Keratinocyte (primary cell): Measurements from ENCODE around the gene IGHMBP2. TPM values are rescaled to one million over a fixed set of nuclear protein-coding genes. Genes with fewer than 3 reads are reported as not detected.

Source experiments
- DNase-seq: peaks from one replicate; pipeline ENCODE4 v3.0.0-alpha.2; 2011; ENCODE audit warnings: low read depth, missing footprints, low spot score
- FAIRE-seq: peaks from 2 replicates; lab custom pipeline; 2011; peaks lifted over from hg19 to GRCh38; lab: Jason Lieb, UNC
- H2AFZ ChIP-seq: 2 replicates; pipeline ENCODE4 v1.6.0; 2012; ENCODE audit warnings: low read length, control low read depth, inconsistent platforms; ENCODE audit not compliant: control insufficient read depth
- H3K27ac ChIP-seq: 2 replicates; pipeline ENCODE4 v1.5.1; 2011; ENCODE audit warnings: low read length; ENCODE audit not compliant: control insufficient read depth, insufficient read depth
- H3K27me3 ChIP-seq: 3 replicates; pipeline ENCODE4 v1.6.0; 2011; ENCODE audit warnings: low read length; ENCODE audit not compliant: control insufficient read depth, insufficient read depth; ENCODE audit errors: extremely low read depth
- H3K36me3 ChIP-seq, 2 experiments: 2 replicates in 1 of 2; 3 replicates in 1 of 2; pipeline ENCODE4 v1.5.1; 2011; ENCODE audit warnings: low read length in 2 of 2, mild to moderate bottlenecking in 1 of 2; ENCODE audit not compliant: control insufficient read depth in 2 of 2, insufficient read depth in 2 of 2; ENCODE audit errors: extremely low read depth in 1 of 2
- H3K4me1 ChIP-seq: 3 replicates; pipeline ENCODE4 v1.5.1; 2011; ENCODE audit warnings: low read length; ENCODE audit not compliant: control insufficient read depth, insufficient read depth; ENCODE audit errors: extremely low read depth
- H3K4me2 ChIP-seq: 3 replicates; pipeline ENCODE4 v1.6.0; 2011; ENCODE audit warnings: low read depth, low read length; ENCODE audit not compliant: control insufficient read depth, insufficient read depth; ENCODE audit errors: extremely low read depth
- H3K4me3 ChIP-seq, 3 experiments: fragments of 200-600 bp in 1 of 3; sonication (generic) in 1 of 3; 2 replicates in 2 of 3; 3 replicates in 1 of 3; pipeline ENCODE4 v1.5.1; 2011 to 2016; ENCODE audit warnings: low read length in 3 of 3, mild to moderate bottlenecking in 3 of 3, control low read depth in 2 of 3, inconsistent platforms in 1 of 3, low read depth in 1 of 3, mixed read lengths in 1 of 3, mixed run types in 1 of 3, moderate library complexity in 1 of 3; ENCODE audit not compliant: control insufficient read depth in 2 of 3, insufficient read depth in 2 of 3; ENCODE audit errors: extremely low read depth in 1 of 3
- H3K79me2 ChIP-seq: 2 replicates; pipeline ENCODE4 v1.6.0; 2012; ENCODE audit warnings: low read length; ENCODE audit not compliant: control insufficient read depth, insufficient read depth
- H3K9ac ChIP-seq: 3 replicates; pipeline ENCODE4 v1.6.0; 2011; ENCODE audit warnings: low read length; ENCODE audit not compliant: control insufficient read depth, insufficient read depth; ENCODE audit errors: extremely low read depth
- H3K9me1 ChIP-seq: 3 replicates; pipeline ENCODE4 v1.6.0; 2011; ENCODE audit warnings: low read length; ENCODE audit not compliant: control insufficient read depth, insufficient read depth; ENCODE audit errors: extremely low read depth
- H3K9me3 ChIP-seq: 2 replicates; pipeline ENCODE4 v1.5.1; 2012; ENCODE audit warnings: low read depth, low read length; ENCODE audit not compliant: control insufficient read depth
- H4K20me1 ChIP-seq: 3 replicates; pipeline ENCODE4 v1.6.0; 2011; ENCODE audit warnings: low read length; ENCODE audit not compliant: control insufficient read depth, insufficient read depth; ENCODE audit errors: extremely low read depth
- CTCF ChIP-seq, 3 experiments: IDR thresholded peaks in 1 of 3; conservative IDR thresholded peaks in 1 of 3; optimal IDR thresholded peaks in 1 of 3; 2 replicates in 2 of 3; 3 replicates in 1 of 3; pipeline versions ENCODE3 to v1.5.1; 2011; ENCODE audit warnings: low read length in 3 of 3, mild to moderate bottlenecking in 3 of 3, moderate library complexity in 2 of 3, control low read depth in 1 of 3, inconsistent platforms in 1 of 3; ENCODE audit not compliant: insufficient read depth in 2 of 3; ENCODE audit errors: extremely low read depth in 1 of 3
- EZH2 ChIP-seq: IDR thresholded peaks from one replicate; pipeline ENCODE4 v1.6.1; 2012; ENCODE audit warnings: inconsistent platforms, mild to moderate bottlenecking, low read length, moderate library complexity
- dilution Hi-C: fragments of 300-500 bp; cut with MboI; formaldehyde crosslinking; loops from one replicate; pipeline ENCODE4 v1.7.0; 2020; ENCODE audit warnings: low sequenced_read_pairs; ENCODE audit not compliant: extremely low pct_ligation_motif_present
- polyA plus RNA-seq, 5 experiments: library from polyadenylated mRNA; depleted of rRNA in 3 of 5; stranded (reverse) in 3 of 5; stranded (forward) in 1 of 5; unstranded in 1 of 5; fragments of >200 nt; gene quantifications; 1 replicate in 1 of 5; 2 replicates in 3 of 5; 3 replicates in 1 of 5; pipeline versions ENCODE4 v1.2.1 to v1.2.3, GENCODE V29; 2011 to 2012; ENCODE audit warnings: missing spikeins in 2 of 5, low read depth in 1 of 5, low replicate concordance in 1 of 5

IGHMBP2 gene
- polyA plus RNA-seq, 1 donor (not counting 4 experiments of a cell fraction or from before 2014, with no cell fraction given): 10.0 TPM

GRCh38 chr11:68982134-68982533 lies 78.4 kb downstream of the IGHMBP2 start:
- Histone ChIP-seq H3K4me1 (no peaks in the 10 kb centered on the region), H3K36me3 (no peaks in the 10 kb centered on the region), H3K9ac (no peak overlapping the region), H2AFZ (no peak overlapping the region), H3K27me3 (peaks cover 5% of the 10 kb centered on the region), H3K79me2 (no peaks in the 10 kb centered on the region), H3K27ac (no peak overlapping the region), H3K4me3 (no peak overlapping the region), H3K9me1 (no peaks in the 10 kb centered on the region), H4K20me1 (no peaks in the 10 kb centered on the region), H3K9me3 (no peaks in the 10 kb centered on the region), H3K4me2 (no peak overlapping the region)
- dilution Hi-C loops: no loop called here
- TF ChIP-seq EZH2: no peak
- TF ChIP-seq CTCF (optimal IDR thresholded peaks at IDR 0.05 in 1 of 3, IDR thresholded peaks at IDR 0.05 in 1 of 3, conservative IDR thresholded peaks at IDR 0.05 in 1 of 3; ENCODE audit: extremely low read depth in 1 of 3, insufficient read depth in 2 of 3, low read length in 3 of 3): no peak
- no peak for FAIRE-seq
- DNase-seq: no peak

- no peak overlapping the region for H2AFZ ChIP-seq
- FAIRE-seq (no peak), DNase-seq (no peak)
These were observed 80.1 kb downstream of the IGHMBP2 start for GRCh38 chr11:68983801-68984200.

More at GRCh38 chr11:68983801-68984200, 80.1 kb downstream of the IGHMBP2 start:
- Histone ChIP-seq H3K9me1 (no peaks in the 10 kb centered on the region), H3K27ac (no peak overlapping the region), H3K79me2 (no peaks in the 10 kb centered on the region), H3K9ac (no peak overlapping the region), H3K27me3 (peaks cover 5% of the 10 kb centered on the region), H3K9me3 (no peaks in the 10 kb centered on the region), H3K4me1 (no peaks in the 10 kb centered on the region), H4K20me1 (no peaks in the 10 kb centered on the region), H3K4me2 (no peak overlapping the region), H3K4me3 (no peak overlapping the region), H3K36me3 (no peaks in the 10 kb centered on the region)
- dilution Hi-C loops: no loop called here
- no peak for TF ChIP-seq EZH2
- TF ChIP-seq CTCF (optimal IDR thresholded peaks at IDR 0.05 in 1 of 3, IDR thresholded peaks at IDR 0.05 in 1 of 3, conservative IDR thresholded peaks at IDR 0.05 in 1 of 3; ENCODE audit: extremely low read depth in 1 of 3, insufficient read depth in 2 of 3, low read length in 3 of 3): no peak
